Activated CD4-positive, CD25-positive, alpha-beta regulatory T cell treated with anti-CD3 and anti-CD28 coated beads, Interleukin-2, amount 50 U/mL, for 16 hours (primary cell): Measurements from ENCODE around the gene ACTR3C.
"Not testable (repeated sequence)": the region's sequence is repeated elsewhere in the genome, so short reads cannot be mapped to it uniquely, and the experiment has no call there.

Experiments
- DNase-seq: peaks from one replicate; pipeline ENCODE4 v3.0.0-alpha.2; 2020; ENCODE audit warnings: low read depth, low spot score

Gene ACTR3C

GRCh38 chr7:150204577-150204976 lies 118.8 kb downstream of the ACTR3C start:
- not testable (repeated sequence) for DNase-seq

- DNase-seq = not testable (repeated sequence)
Observed at GRCh38 chr7:150202894-150203293, 120.5 kb downstream of the ACTR3C start.
